HEK293 (cell line): ENCODE results near the gene TRPC4.

Experiments
- CTCF ChIA-PET: fragments of 350-600 bp; formaldehyde crosslinking; extraction: SDS; loops from one replicate; lab custom pipeline; 2021; ENCODE audit warnings: antibody characterized with exemption; lab: Yijun Ruan, JAX
- POLR2A ChIA-PET: fragments of 300-600 bp; formaldehyde crosslinking; extraction: SDS; loops from one replicate; lab custom pipeline; 2020; ENCODE audit warnings: antibody characterized with exemption, inconsistent platforms; lab: Yijun Ruan, JAX
- H3K27ac ChIP-seq: fragments of 200-500 bp; sonication (Bioruptor generic); 2 replicates; pipeline ENCODE4 v1.5.1; 2014; ENCODE audit warnings: low read depth, low read length, control low read depth, inconsistent platforms; ENCODE audit errors: extremely low read depth
- H3K36me3 ChIP-seq, 2 experiments: fragments of 200-500 bp in 1 of 2; sonication (Bioruptor generic) in 1 of 2; 1 replicate in 1 of 2; 2 replicates in 1 of 2; pipeline ENCODE4 v1.5.1; 2014 to 2017; ENCODE audit warnings: inconsistent platforms in 2 of 2, low read length in 2 of 2; ENCODE audit not compliant: control insufficient read depth in 2 of 2, insufficient read depth in 1 of 2
- H3K4me1 ChIP-seq: fragments of 200-500 bp; sonication (Bioruptor generic); 2 replicates; pipeline ENCODE4 v1.5.1; 2014; ENCODE audit warnings: mild to moderate bottlenecking, low read length, inconsistent platforms; ENCODE audit not compliant: control insufficient read depth, insufficient read depth
- H3K4me3 ChIP-seq: 2 replicates; pipeline ENCODE4 v1.5.1; 2011; ENCODE audit warnings: low read depth, mild to moderate bottlenecking, control low read depth, low read length, moderate library complexity
- H3K9me3 ChIP-seq: fragments of 200-500 bp; sonication (Bioruptor generic); 2 replicates; pipeline ENCODE4 v1.5.1; 2014; ENCODE audit warnings: low read depth, low read length, inconsistent platforms; ENCODE audit not compliant: control insufficient read depth, insufficient read depth
- GLIS1 ChIP-seq: fragments of 450-650 bp; formaldehyde crosslinking; IDR thresholded peaks from 2 replicates; pipeline ENCODE4 v1.5.1; 2016; ENCODE audit warnings: missing biosample characterization, missing genetic modification characterization
- ZBTB1 ChIP-seq: fragments of 450-650 bp; formaldehyde crosslinking; IDR thresholded peaks from 2 replicates; pipeline ENCODE4 v1.5.1; 2016; ENCODE audit warnings: missing biosample characterization, missing genetic modification characterization
- ZBTB20 ChIP-seq: fragments of 450-650 bp; formaldehyde crosslinking; IDR thresholded peaks from 2 replicates; pipeline ENCODE4 v1.5.1; 2016; ENCODE audit warnings: missing biosample characterization, missing genetic modification characterization
- ZNF140 ChIP-seq: fragments of 450-650 bp; formaldehyde crosslinking; IDR thresholded peaks from 2 replicates; pipeline ENCODE4 v1.5.1; 2016; ENCODE audit warnings: missing biosample characterization, missing genetic modification characterization
- ZNF221 ChIP-seq: fragments of 450-650 bp; formaldehyde crosslinking; IDR thresholded peaks from 2 replicates; pipeline ENCODE4 v1.5.1; 2017; ENCODE audit warnings: missing biosample characterization, missing genetic modification characterization, borderline replicate concordance
- ZNF24 ChIP-seq: fragments of 450-650 bp; formaldehyde crosslinking; IDR thresholded peaks from 2 replicates; pipeline ENCODE4 v1.5.1; 2016; ENCODE audit warnings: missing biosample characterization, missing genetic modification characterization
- ZNF324 ChIP-seq: fragments of 450-650 bp; formaldehyde crosslinking; IDR thresholded peaks from 2 replicates; pipeline ENCODE4 v1.5.1; 2016; ENCODE audit warnings: missing biosample characterization, missing genetic modification characterization
- ZNF394 ChIP-seq: fragments of 450-650 bp; formaldehyde crosslinking; IDR thresholded peaks from 2 replicates; pipeline ENCODE4 v1.5.1; 2016; ENCODE audit warnings: missing biosample characterization, missing genetic modification characterization, mild to moderate bottlenecking, moderate library complexity, borderline replicate concordance
- ZNF433 ChIP-seq: fragments of 450-650 bp; formaldehyde crosslinking; IDR thresholded peaks from 2 replicates; pipeline ENCODE4 v1.5.1; 2016; ENCODE audit warnings: missing biosample characterization, missing genetic modification characterization, low read depth
- ZNF514 ChIP-seq: fragments of 450-650 bp; formaldehyde crosslinking; IDR thresholded peaks from 2 replicates; pipeline ENCODE4 v1.5.1; 2016; ENCODE audit warnings: missing biosample characterization, missing genetic modification characterization
- ZNF521 ChIP-seq: fragments of 450-650 bp; formaldehyde crosslinking; IDR thresholded peaks from 2 replicates; pipeline ENCODE4 v1.5.1; 2017; ENCODE audit warnings: missing biosample characterization, mild to moderate bottlenecking, missing genetic modification characterization
- ZNF561 ChIP-seq: fragments of 450-650 bp; IDR thresholded peaks from 2 replicates; pipeline ENCODE4 v1.5.1; 2018; ENCODE audit warnings: missing biosample characterization, missing genetic modification characterization, borderline replicate concordance
- ZNF623 ChIP-seq: fragments of 450-650 bp; formaldehyde crosslinking; IDR thresholded peaks from 2 replicates; pipeline ENCODE4 v1.5.1; 2016; ENCODE audit warnings: missing biosample characterization, missing genetic modification characterization
- ZNF670 ChIP-seq: fragments of 450-650 bp; formaldehyde crosslinking; IDR thresholded peaks from 2 replicates; pipeline ENCODE4 v1.5.1; 2016; ENCODE audit warnings: missing biosample characterization, missing genetic modification characterization, low read depth
- ZNF677 ChIP-seq: fragments of 450-650 bp; IDR thresholded peaks from 2 replicates; pipeline ENCODE4 v1.5.0; 2018; ENCODE audit warnings: missing biosample characterization, mild to moderate bottlenecking, missing genetic modification characterization, moderate library complexity
- ZNF768 ChIP-seq: fragments of 450-650 bp; formaldehyde crosslinking; IDR thresholded peaks from 2 replicates; pipeline ENCODE4 v1.5.1; 2018; ENCODE audit warnings: missing biosample characterization, mild to moderate bottlenecking, missing genetic modification characterization
- ZNF792 ChIP-seq: fragments of 450-650 bp; formaldehyde crosslinking; IDR thresholded peaks from 2 replicates; pipeline ENCODE4 v1.5.1; 2016; ENCODE audit warnings: missing biosample characterization, missing genetic modification characterization
- ZXDB ChIP-seq: fragments of 450-650 bp; formaldehyde crosslinking; IDR thresholded peaks from 2 replicates; pipeline ENCODE4 v1.5.1; 2016; ENCODE audit warnings: missing biosample characterization, missing genetic modification characterization
- TF ChIP-seq, protein P1 (sequence below): fragments of 450-650 bp; formaldehyde crosslinking; IDR thresholded peaks from 2 replicates; pipeline ENCODE4 v1.5.1; 2017; ENCODE audit warnings: missing biosample characterization, missing genetic modification characterization
- TF ChIP-seq, protein P2 (sequence below): fragments of 450-650 bp; formaldehyde crosslinking; IDR thresholded peaks from 2 replicates; pipeline ENCODE4 v1.5.1; 2017; ENCODE audit warnings: missing biosample characterization, missing genetic modification characterization
- TF ChIP-seq, protein P3 (sequence below): fragments of 450-650 bp; formaldehyde crosslinking; IDR thresholded peaks from 2 replicates; pipeline ENCODE4 v1.5.1; 2016; ENCODE audit warnings: missing biosample characterization, missing genetic modification characterization
- TF ChIP-seq, protein P4 (sequence below): fragments of 450-650 bp; formaldehyde crosslinking; IDR thresholded peaks from 2 replicates; pipeline ENCODE4 v1.5.1; 2016; ENCODE audit warnings: missing biosample characterization, missing genetic modification characterization

The TRPC4 gene

DNA sequence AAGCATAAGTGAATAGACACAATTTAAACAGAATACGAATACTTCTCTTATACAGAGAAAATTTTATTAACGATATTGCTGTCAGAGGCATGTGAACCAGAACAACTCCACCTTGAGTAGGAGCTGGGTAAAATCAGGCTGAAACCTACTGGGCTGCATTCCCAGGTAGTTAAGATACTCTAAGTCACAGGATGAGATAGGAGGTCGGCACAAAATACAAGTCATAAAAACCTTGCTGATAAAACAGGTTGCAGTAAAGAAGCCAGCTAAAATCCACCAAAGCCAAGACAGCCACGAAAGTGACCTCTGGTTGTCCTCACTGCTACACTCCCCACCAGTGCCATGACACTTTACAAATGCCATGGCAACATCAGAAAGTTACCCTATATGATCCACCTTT lies 49.2 kb upstream of the TRPC4 start:
- TF ChIP-seq, protein P1, sequence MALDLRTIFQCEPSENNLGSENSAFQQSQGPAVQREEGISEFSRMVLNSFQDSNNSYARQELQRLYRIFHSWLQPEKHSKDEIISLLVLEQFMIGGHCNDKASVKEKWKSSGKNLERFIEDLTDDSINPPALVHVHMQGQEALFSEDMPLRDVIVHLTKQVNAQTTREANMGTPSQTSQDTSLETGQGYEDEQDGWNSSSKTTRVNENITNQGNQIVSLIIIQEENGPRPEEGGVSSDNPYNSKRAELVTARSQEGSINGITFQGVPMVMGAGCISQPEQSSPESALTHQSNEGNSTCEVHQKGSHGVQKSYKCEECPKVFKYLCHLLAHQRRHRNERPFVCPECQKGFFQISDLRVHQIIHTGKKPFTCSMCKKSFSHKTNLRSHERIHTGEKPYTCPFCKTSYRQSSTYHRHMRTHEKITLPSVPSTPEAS (tag by site-specific recombination) = no peak
- TF ChIP-seq ZXDB (tag by site-specific recombination) (no peak), ZNF768 (tag by site-specific recombination) (no peak), ZNF324 (tag by site-specific recombination) (no peak), ZNF623 (tag by site-specific recombination) (no peak), ZNF670 (tag by site-specific recombination) (no peak), ZNF140 (tag by site-specific recombination) (no peak), ZNF221 (tag by site-specific recombination) (no peak), ZNF514 (tag by site-specific recombination) (no peak), ZNF561 (tag by site-specific recombination) (no peak), ZNF677 (tag by site-specific recombination) (no peak), ZNF394 (tag by site-specific recombination) (no peak), GLIS1 (tag by site-specific recombination) (no peak)
- TF ChIP-seq, protein P2, sequence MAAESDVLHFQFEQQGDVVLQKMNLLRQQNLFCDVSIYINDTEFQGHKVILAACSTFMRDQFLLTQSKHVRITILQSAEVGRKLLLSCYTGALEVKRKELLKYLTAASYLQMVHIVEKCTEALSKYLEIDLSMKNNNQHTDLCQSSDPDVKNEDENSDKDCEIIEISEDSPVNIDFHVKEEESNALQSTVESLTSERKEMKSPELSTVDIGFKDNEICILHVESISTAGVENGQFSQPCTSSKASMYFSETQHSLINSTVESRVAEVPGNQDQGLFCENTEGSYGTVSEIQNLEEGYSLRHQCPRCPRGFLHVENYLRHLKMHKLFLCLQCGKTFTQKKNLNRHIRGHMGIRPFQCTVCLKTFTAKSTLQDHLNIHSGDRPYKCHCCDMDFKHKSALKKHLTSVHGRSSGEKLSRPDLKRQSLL (tag by site-specific recombination) = no peak
- CTCF ChIA-PET = interaction anchor here (0.6 to 0.7 kb wide), 2 partner anchors 39 to 361 kb away, joined by 3 read pairs; no protein-coding TSS in a partner anchor
- no peak overlapping the region for H3K4me3 ChIP-seq
- no peaks in the 10 kb centered on the region for H3K36me3 ChIP-seq
- POLR2A ChIA-PET = no interaction called here
- H3K27ac ChIP-seq = no peak overlapping the region
- no peaks in the 10 kb centered on the region for H3K4me1 ChIP-seq
- no peaks in the 10 kb centered on the region for H3K9me3 ChIP-seq

DNA sequence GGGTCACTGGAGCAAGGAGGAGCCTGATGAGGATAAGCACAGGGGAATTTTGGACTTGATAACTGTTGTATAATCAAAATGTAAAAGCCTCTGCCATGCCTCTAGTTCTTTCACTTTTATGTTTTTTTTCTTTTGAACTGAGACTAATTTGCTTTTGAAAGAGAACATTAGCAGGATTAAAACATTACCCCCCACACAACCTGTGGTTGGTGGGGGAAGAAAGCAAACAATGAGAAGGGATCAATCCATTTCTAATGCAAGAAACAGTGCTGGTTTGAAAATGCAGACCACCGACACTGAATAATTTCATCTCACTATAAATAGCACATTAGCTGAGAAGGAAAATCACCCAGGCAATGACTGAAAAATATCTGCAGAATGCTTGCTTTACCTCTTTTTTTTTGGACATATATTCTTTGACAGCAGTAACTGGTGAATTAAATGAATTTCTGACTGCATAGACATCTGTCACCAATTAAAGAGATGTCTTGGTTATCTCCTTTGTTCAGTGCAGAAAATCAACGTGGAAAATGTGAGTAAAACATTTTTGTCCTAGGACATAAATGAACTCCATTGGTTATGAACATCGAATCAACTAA lies 48.6 kb upstream of the TRPC4 start:
- H3K4me3 ChIP-seq = no peak overlapping the region
- CTCF ChIA-PET = interaction anchor here (0.7 kb wide), 1 partner anchor 361 kb away, joined by 3 read pairs; no protein-coding TSS in a partner anchor
- no peaks in the 10 kb centered on the region for H3K36me3 ChIP-seq
- H3K4me1 ChIP-seq = no peaks in the 10 kb centered on the region
- POLR2A ChIA-PET = no interaction called here
- no peak for TF ChIP-seq ZNF24
- TF ChIP-seq, protein P3, sequence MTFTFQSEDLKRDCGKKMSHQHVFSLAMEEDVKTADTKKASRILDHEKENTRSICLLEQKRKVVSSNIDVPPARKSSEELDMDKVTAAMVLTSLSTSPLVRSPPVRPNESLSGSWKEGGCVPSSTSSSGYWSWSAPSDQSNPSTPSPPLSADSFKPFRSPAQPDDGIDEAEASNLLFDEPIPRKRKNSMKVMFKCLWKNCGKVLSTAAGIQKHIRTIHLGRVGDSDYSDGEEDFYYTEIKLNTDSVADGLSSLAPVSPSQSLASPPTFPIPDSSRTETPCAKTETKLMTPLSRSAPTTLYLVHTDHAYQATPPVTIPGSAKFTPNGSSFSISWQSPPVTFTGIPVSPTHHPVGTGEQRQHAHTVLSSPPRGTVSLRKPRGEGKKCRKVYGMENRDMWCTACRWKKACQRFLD = no peak
- TF ChIP-seq ZNF433 (tag by site-specific recombination) = no peak
- H3K9me3 ChIP-seq = no peaks in the 10 kb centered on the region
- no peak overlapping the region for H3K27ac ChIP-seq

DNA sequence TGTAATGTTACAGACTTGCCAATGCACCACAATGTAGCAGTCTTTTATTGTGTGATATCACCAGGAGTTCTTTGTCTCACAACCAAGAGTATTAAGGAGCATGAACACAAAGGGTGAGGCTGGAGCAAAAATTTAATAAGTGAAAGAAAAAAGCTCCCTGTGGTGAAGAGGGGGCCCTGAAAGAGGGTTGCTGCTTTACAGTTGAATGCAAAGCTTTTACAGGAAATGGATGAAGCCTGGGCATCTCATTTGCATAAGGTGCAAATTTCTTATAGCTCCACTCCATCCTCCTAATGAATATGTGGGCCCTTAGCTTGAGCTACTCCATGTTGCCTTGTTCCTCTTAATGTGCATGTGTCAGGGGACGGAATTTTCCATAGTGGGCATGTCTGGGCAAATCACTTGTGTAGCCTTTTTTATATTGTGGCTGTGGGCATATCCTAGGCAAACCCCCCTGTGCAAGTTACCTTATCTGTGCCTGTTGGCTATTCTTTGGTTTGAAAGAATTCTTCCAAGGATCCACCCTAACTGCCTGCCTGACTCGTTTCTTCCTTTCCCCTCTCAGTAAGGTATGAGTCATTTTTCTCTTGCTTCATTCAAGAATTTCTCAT lies 45.3 kb upstream of the TRPC4 start:
- H3K4me1 ChIP-seq = no peaks in the 10 kb centered on the region
- TF ChIP-seq, protein P4, sequence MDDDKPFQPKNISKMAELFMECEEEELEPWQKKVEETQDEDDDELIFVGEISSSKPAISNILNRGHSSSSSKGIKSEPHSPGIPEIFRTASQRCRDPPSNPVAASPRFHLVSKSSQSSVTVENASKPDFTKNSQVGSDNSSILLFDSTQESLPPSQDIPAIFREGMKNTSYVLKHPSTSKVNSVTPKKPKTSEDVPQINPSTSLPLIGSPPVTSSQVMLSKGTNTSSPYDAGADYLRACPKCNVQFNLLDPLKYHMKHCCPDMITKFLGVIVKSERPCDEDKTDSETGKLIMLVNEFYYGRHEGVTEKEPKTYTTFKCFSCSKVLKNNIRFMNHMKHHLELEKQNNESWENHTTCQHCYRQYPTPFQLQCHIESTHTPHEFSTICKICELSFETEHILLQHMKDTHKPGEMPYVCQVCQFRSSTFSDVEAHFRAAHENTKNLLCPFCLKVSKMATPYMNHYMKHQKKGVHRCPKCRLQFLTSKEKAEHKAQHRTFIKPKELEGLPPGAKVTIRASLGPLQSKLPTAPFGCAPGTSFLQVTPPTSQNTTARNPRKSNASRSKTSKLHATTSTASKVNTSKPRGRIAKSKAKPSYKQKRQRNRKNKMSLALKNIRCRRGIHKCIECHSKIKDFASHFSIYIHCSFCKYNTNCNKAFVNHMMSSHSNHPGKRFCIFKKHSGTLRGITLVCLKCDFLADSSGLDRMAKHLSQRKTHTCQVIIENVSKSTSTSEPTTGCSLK (tag by site-specific recombination) = no peak
- TF ChIP-seq ZNF792 (tag by site-specific recombination) = no peak
- no peak for TF ChIP-seq ZBTB20 (tag by site-specific recombination)
- TF ChIP-seq ZBTB1 (tag by site-specific recombination) = no peak
- no peak for TF ChIP-seq ZNF521
- CTCF ChIA-PET = interaction anchor here (0.7 kb wide), 1 partner anchor 950 kb away, joined by 3 read pairs; no protein-coding TSS in a partner anchor
- H3K4me3 ChIP-seq = no peak overlapping the region
- H3K27ac ChIP-seq = no peak overlapping the region
- no peaks in the 10 kb centered on the region for H3K9me3 ChIP-seq
- no peaks in the 10 kb centered on the region for H3K36me3 ChIP-seq
- POLR2A ChIA-PET = no interaction called here
